Measurements from ENCODE around the gene ACOX2. TPM values are rescaled to one million over a fixed set of nuclear protein-coding genes. Genes with fewer than 3 reads are reported as not detected.

Gene ACOX2
- polyA plus RNA-seq, 3 donors, result 2.4 to 2.5 (median 2.4) TPM

GRCh38 chr3:58562498-58562897, 25.5 kb upstream of the ACOX2 start:
- TF ChIP-seq CTCF (IDR thresholded peaks at IDR 0.05), result no peak
- Histone ChIP-seq H3K9ac (ENCODE audit: insufficient read depth, low read length, poor library complexity, severe bottlenecking) (no peak overlapping the region), H2AFZ (ENCODE audit: insufficient read depth, low read depth, low read length, poor library complexity, severe bottlenecking) (no peak overlapping the region), H3K36me3 (replicated peaks in 1 of 2; ENCODE audit: control insufficient read depth in 1 of 2, insufficient read depth in 2 of 2, low read length in 2 of 2) (no peaks in the 10 kb centered on the region), H4K20me1 (ENCODE audit: insufficient read depth, low read length) (no peaks in the 10 kb centered on the region), H3K9me3 (replicated peaks in 1 of 2; ENCODE audit: control insufficient read depth in 1 of 2, insufficient read depth in 1 of 2, low read length in 2 of 2) (no peaks in the 10 kb centered on the region), H3K4me2 (replicated peaks; ENCODE audit: extremely low read depth, low read length, poor library complexity, severe bottlenecking) (no peak overlapping the region), H3K27me3 (ENCODE audit: control insufficient read depth in 2 of 2, insufficient read depth in 2 of 2, low read length in 2 of 2) (no peaks in the 10 kb centered on the region), H3K79me2 (ENCODE audit: insufficient read depth, low read length) (no peaks in the 10 kb centered on the region), H3K4me3 (replicated peaks in 1 of 3; ENCODE audit: low read depth in 2 of 3, low read length in 3 of 3) (no peak overlapping the region), H3K27ac (ENCODE audit: low read depth in 1 of 2, low read length in 2 of 2) (no peak overlapping the region), H3K4me1 (ENCODE audit: control insufficient read depth in 1 of 2, insufficient read depth in 2 of 2, low read length in 2 of 2) (no peaks in the 10 kb centered on the region)
- Mint-ChIP-seq H3K27me3 (ENCODE audit: low read depth in 3 of 3) (peaks cover 1 to 4% (median 2%) of the 10 kb centered on the region in 3 donors), H3K4me3 (no peak overlapping the region), H3K27ac (peak overlapping the region in 1 of 7 donors; percentile 20), H3K36me3 (no peaks in the 10 kb centered on the region), H3K4me1 (no peaks in the 10 kb centered on the region), H3K9me3 (peaks cover 0 to 2% (median 0%) of the 10 kb centered on the region in 7 donors)
- DNase-seq, result no peak
- WGBS (ENCODE audit: insufficient coverage), result 100% methylated on average over 1 of the region's 4 CpGs
- intact Hi-C loops (cut with micrococcal nuclease), result no loop called here

GRCh38 chr3:58560771-58561311, 23.9 kb upstream of the ACOX2 start:
- Histone ChIP-seq H3K79me2 (ENCODE audit: insufficient read depth, low read length) (no peaks in the 10 kb centered on the region), H3K27ac (ENCODE audit: low read depth in 1 of 2, low read length in 2 of 2) (no peak overlapping the region), H4K20me1 (ENCODE audit: insufficient read depth, low read length) (no peaks in the 10 kb centered on the region), H3K27me3 (ENCODE audit: control insufficient read depth in 2 of 2, insufficient read depth in 2 of 2, low read length in 2 of 2) (no peaks in the 10 kb centered on the region), H3K9me3 (replicated peaks in 1 of 2; ENCODE audit: control insufficient read depth in 1 of 2, insufficient read depth in 1 of 2, low read length in 2 of 2) (no peaks in the 10 kb centered on the region), H3K4me3 (replicated peaks in 1 of 3; ENCODE audit: low read depth in 2 of 3, low read length in 3 of 3) (no peak overlapping the region), H3K4me2 (replicated peaks; ENCODE audit: extremely low read depth, low read length, poor library complexity, severe bottlenecking) (no peak overlapping the region), H3K9ac (ENCODE audit: insufficient read depth, low read length, poor library complexity, severe bottlenecking) (no peak overlapping the region), H2AFZ (ENCODE audit: insufficient read depth, low read depth, low read length, poor library complexity, severe bottlenecking) (no peak overlapping the region), H3K4me1 (ENCODE audit: control insufficient read depth in 1 of 2, insufficient read depth in 2 of 2, low read length in 2 of 2) (no peaks in the 10 kb centered on the region), H3K36me3 (replicated peaks in 1 of 2; ENCODE audit: control insufficient read depth in 1 of 2, insufficient read depth in 2 of 2, low read length in 2 of 2) (no peaks in the 10 kb centered on the region)
- Mint-ChIP-seq H3K4me1 (no peaks in the 10 kb centered on the region), H3K27me3 (ENCODE audit: low read depth in 3 of 3) (peaks cover 1 to 3% (median 2%) of the 10 kb centered on the region in 3 donors), H3K36me3 (no peaks in the 10 kb centered on the region), H3K27ac (no peak overlapping the region), H3K4me3 (no peak overlapping the region), H3K9me3 (peaks cover 0 to 2% (median 0%) of the 10 kb centered on the region in 7 donors)
- DNase-seq, result no peak
- TF ChIP-seq CTCF (IDR thresholded peaks at IDR 0.05), result no peak
- intact Hi-C loops (cut with micrococcal nuclease), result no loop called here
- WGBS (ENCODE audit: insufficient coverage), result 96% methylated on average over 9 of the region's 12 CpGs
